Measurements from ENCODE around the gene PROS1.

- no peak for TF ChIP-seq ZNF639 (tag by site-specific recombination; IDR thresholded peaks at IDR 0.05)
- TF ChIP-seq, protein P1, sequence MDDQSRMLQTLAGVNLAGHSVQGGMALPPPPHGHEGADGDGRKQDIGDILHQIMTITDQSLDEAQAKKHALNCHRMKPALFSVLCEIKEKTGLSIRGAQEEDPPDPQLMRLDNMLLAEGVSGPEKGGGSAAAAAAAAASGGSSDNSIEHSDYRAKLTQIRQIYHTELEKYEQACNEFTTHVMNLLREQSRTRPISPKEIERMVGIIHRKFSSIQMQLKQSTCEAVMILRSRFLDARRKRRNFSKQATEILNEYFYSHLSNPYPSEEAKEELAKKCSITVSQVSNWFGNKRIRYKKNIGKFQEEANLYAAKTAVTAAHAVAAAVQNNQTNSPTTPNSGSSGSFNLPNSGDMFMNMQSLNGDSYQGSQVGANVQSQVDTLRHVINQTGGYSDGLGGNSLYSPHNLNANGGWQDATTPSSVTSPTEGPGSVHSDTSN (CRISPR knock-in tag; IDR thresholded peaks at IDR 0.05), result no peak
- TF ChIP-seq, protein P2, sequence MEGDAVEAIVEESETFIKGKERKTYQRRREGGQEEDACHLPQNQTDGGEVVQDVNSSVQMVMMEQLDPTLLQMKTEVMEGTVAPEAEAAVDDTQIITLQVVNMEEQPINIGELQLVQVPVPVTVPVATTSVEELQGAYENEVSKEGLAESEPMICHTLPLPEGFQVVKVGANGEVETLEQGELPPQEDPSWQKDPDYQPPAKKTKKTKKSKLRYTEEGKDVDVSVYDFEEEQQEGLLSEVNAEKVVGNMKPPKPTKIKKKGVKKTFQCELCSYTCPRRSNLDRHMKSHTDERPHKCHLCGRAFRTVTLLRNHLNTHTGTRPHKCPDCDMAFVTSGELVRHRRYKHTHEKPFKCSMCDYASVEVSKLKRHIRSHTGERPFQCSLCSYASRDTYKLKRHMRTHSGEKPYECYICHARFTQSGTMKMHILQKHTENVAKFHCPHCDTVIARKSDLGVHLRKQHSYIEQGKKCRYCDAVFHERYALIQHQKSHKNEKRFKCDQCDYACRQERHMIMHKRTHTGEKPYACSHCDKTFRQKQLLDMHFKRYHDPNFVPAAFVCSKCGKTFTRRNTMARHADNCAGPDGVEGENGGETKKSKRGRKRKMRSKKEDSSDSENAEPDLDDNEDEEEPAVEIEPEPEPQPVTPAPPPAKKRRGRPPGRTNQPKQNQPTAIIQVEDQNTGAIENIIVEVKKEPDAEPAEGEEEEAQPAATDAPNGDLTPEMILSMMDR (tag by site-specific recombination; IDR thresholded peaks at IDR 0.05), result no peak
- TF ChIP-seq ZNF24 (tag by site-specific recombination; IDR thresholded peaks at IDR 0.05), result no peak
- no peak for TF ChIP-seq ZBTB21 (tag by site-specific recombination; IDR thresholded peaks at IDR 0.05)
- no peak for TF ChIP-seq ZNF274 (IDR thresholded peaks at IDR 0.05; ENCODE audit: low read length)
- no peak for TF ChIP-seq ZNF274 (tag by site-specific recombination; IDR thresholded peaks at IDR 0.05; ENCODE audit: borderline replicate concordance)
- TF ChIP-seq ZNF747 (tag by site-specific recombination; IDR thresholded peaks at IDR 0.05), result no peak
These were observed 35.9 kb upstream of the PROS1 start for GRCh38 chr3:94009608-94010007.
